Measurements from ENCODE around the gene DNAH14.

DNA sequence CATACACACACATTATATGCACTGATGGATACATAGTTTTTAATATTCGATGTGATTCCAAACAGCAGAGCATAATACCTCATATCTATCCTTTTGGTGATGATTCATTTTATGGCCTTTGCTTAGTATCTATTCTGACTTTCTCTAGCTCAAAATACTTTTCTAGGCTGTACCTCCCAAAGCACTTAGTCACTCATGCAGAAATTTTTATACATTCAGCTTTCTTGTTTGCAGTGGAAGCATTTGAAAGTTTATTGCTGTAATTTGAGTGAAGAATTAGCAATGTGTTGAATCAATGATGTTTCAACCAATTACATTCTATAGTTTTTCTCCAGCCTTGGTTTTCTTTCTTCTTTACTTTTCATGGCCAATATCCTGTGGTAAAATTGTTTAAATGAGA, 431.7 kb downstream of the DNAH14 start:
- TF ChIP-seq, protein P1, sequence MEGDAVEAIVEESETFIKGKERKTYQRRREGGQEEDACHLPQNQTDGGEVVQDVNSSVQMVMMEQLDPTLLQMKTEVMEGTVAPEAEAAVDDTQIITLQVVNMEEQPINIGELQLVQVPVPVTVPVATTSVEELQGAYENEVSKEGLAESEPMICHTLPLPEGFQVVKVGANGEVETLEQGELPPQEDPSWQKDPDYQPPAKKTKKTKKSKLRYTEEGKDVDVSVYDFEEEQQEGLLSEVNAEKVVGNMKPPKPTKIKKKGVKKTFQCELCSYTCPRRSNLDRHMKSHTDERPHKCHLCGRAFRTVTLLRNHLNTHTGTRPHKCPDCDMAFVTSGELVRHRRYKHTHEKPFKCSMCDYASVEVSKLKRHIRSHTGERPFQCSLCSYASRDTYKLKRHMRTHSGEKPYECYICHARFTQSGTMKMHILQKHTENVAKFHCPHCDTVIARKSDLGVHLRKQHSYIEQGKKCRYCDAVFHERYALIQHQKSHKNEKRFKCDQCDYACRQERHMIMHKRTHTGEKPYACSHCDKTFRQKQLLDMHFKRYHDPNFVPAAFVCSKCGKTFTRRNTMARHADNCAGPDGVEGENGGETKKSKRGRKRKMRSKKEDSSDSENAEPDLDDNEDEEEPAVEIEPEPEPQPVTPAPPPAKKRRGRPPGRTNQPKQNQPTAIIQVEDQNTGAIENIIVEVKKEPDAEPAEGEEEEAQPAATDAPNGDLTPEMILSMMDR (IDR thresholded peaks at IDR 0.05) = no peak
- no peak for TF ChIP-seq POLR2AphosphoS5 (IDR thresholded peaks at IDR 0.05; ENCODE audit: low read depth, low read length)

Data from Panc1 (cell line).